Measurements from ENCODE around the gene NUTF2. TPM values are rescaled to one million over a fixed set of nuclear protein-coding genes. Genes with fewer than 3 reads are reported as not detected.

NUTF2 gene
- total and polyA plus RNA-seq, 2 of the 8 experiments (the other 6 are each of a cell fraction or from before 2014, with no cell fraction given): 219 to 377 TPM

GRCh38 chr16:67843343-67843765, 3.4 kb upstream of the NUTF2 start (continued):
- TF ChIP-seq HDAC2 (IDR thresholded peaks at IDR 0.05; ENCODE audit: borderline replicate concordance in 1 of 2, low read depth in 2 of 2, low read length in 2 of 2) (no peak; a peak in 1 of 4 replicates), HDAC6 (IDR thresholded peaks at IDR 0.05; ENCODE audit: low read depth, low read length) (no peak), CHD7 (IDR thresholded peaks at IDR 0.05; ENCODE audit: insufficient replicate concordance, low read length) (no peak), TBP (IDR thresholded peaks at IDR 0.05; ENCODE audit: low read depth, low read length) (no peak), MAFK (IDR thresholded peaks at IDR 0.05; ENCODE audit: low read depth, low read length) (no peak), KDM1A (IDR thresholded peaks at IDR 0.05; ENCODE audit: borderline replicate concordance, low read length) (no peak), JUN (IDR thresholded peaks at IDR 0.05; ENCODE audit: low read depth, low read length) (no peak)
